GM18519 (cell line): ENCODE results near the gene DOCK7.
A peak's percentile ranks its signal among the peaks of the same experiment; 100 is the strongest.

ENCODE experiments used
- ATAC-seq: cut with Tn5 transposase; IDR thresholded peaks from one replicate; pipeline ENCODE4 v1.9.1; 2021; ENCODE audit warnings: mild to moderate bottlenecking, moderate library complexity; ENCODE audit not compliant: unreplicated experiment, low FRiP score

The DOCK7 gene

GRCh38 chr1:62462370-62462769 lies 225.8 kb downstream of the DOCK7 start:
- ATAC-seq, result no peak

- no peak for ATAC-seq
These were observed 230.2 kb downstream of the DOCK7 start for GRCh38 chr1:62457955-62458354.

- ATAC-seq, result no peak
These were observed 235.2 kb downstream of the DOCK7 start for GRCh38 chr1:62452951-62453350.

GRCh38 chr1:62450301-62450700 lies 237.9 kb downstream of the DOCK7 start:
- no peak for ATAC-seq

- ATAC-seq, result no peak
These were observed 239.8 kb downstream of the DOCK7 start for GRCh38 chr1:62448221-62448933.

- ATAC-seq, result no peak
These were observed 243.5 kb downstream of the DOCK7 start for GRCh38 chr1:62444701-62445100.

GRCh38 chr1:62439652-62440371 lies 248.4 kb downstream of the DOCK7 start:
- ATAC-seq, result peak; percentile 25

- ATAC-seq, result no peak
These were observed 250.0 kb downstream of the DOCK7 start for GRCh38 chr1:62438163-62438562.

GRCh38 chr1:62437273-62437940 lies 250.8 kb downstream of the DOCK7 start:
- ATAC-seq, result no peak

GRCh38 chr1:62436466-62437272 lies 251.5 kb downstream of the DOCK7 start, which contains the start of gene USP1:
Gene USP1, plus strand, starts transcription at chr1:62437049. Its CDS starts 2,819 bp downstream, at chr1:62439868.
- peak; percentile 68 for ATAC-seq

- peak; percentile 70 for ATAC-seq
These were observed 252.1 kb downstream of the DOCK7 start for GRCh38 chr1:62436039-62436465.

- no peak for ATAC-seq
These were observed 252.8 kb downstream of the DOCK7 start for GRCh38 chr1:62435231-62436038.

- ATAC-seq, result no peak
These were observed 253.6 kb downstream of the DOCK7 start for GRCh38 chr1:62434618-62435001.

GRCh38 chr1:62433861-62434617 lies 254.1 kb downstream of the DOCK7 start:
- ATAC-seq, result no peak

GRCh38 chr1:62429581-62429980 lies 258.6 kb downstream of the DOCK7 start:
- ATAC-seq, result no peak

GRCh38 chr1:62428351-62428750 lies 259.8 kb downstream of the DOCK7 start:
- no peak for ATAC-seq

- ATAC-seq, result no peak
These were observed 261.4 kb downstream of the DOCK7 start for GRCh38 chr1:62426794-62427193.

- ATAC-seq, result no peak
These were observed 261.9 kb downstream of the DOCK7 start for GRCh38 chr1:62426237-62426636.

GRCh38 chr1:62425041-62425440 lies 263.1 kb downstream of the DOCK7 start:
- no peak for ATAC-seq
